ENCODE results near the gene LRRC25. TPM values are rescaled to one million over a fixed set of nuclear protein-coding genes. Genes with fewer than 3 reads are reported as not detected.

LRRC25 gene
- total RNA-seq, 1 donor from 2014 or later: not detected

GRCh38 chr19:18399008-18399407 lies 1.6 kb upstream of the LRRC25 start:
- TF ChIP-seq, protein P1, sequence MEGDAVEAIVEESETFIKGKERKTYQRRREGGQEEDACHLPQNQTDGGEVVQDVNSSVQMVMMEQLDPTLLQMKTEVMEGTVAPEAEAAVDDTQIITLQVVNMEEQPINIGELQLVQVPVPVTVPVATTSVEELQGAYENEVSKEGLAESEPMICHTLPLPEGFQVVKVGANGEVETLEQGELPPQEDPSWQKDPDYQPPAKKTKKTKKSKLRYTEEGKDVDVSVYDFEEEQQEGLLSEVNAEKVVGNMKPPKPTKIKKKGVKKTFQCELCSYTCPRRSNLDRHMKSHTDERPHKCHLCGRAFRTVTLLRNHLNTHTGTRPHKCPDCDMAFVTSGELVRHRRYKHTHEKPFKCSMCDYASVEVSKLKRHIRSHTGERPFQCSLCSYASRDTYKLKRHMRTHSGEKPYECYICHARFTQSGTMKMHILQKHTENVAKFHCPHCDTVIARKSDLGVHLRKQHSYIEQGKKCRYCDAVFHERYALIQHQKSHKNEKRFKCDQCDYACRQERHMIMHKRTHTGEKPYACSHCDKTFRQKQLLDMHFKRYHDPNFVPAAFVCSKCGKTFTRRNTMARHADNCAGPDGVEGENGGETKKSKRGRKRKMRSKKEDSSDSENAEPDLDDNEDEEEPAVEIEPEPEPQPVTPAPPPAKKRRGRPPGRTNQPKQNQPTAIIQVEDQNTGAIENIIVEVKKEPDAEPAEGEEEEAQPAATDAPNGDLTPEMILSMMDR (IDR thresholded peaks at IDR 0.05; ENCODE audit: unreplicated experiment): no peak
- Mint-ChIP-seq H3K36me3 (ENCODE audit: low read depth, unreplicated experiment) (no peaks in the 10 kb centered on the region), H3K9me3 (ENCODE audit: unreplicated experiment) (no peaks in the 10 kb centered on the region), H3K4me1 (ENCODE audit: unreplicated experiment) (peaks cover 11% of the 10 kb centered on the region), H3K27me3 (ENCODE audit: unreplicated experiment) (peaks cover 4% of the 10 kb centered on the region), H3K27ac (ENCODE audit: unreplicated experiment) (no peak overlapping the region), H3K4me3 (ENCODE audit: unreplicated experiment) (no peak overlapping the region)
- DNase-seq (ENCODE audit: low spot score): no peak

GRCh38 chr19:18396471-18397241 lies 766 bp downstream of the LRRC25 start:
- no peak overlapping the region for H3K4me3 Mint-ChIP-seq (ENCODE audit: unreplicated experiment)
- H3K9me3 Mint-ChIP-seq (ENCODE audit: unreplicated experiment): no peaks in the 10 kb centered on the region
- H3K4me1 Mint-ChIP-seq (ENCODE audit: unreplicated experiment): peaks cover 5% of the 10 kb centered on the region
- DNase-seq (ENCODE audit: low spot score): no peak
- TF ChIP-seq, protein P1 (IDR thresholded peaks at IDR 0.05; ENCODE audit: unreplicated experiment): no peak
- no peaks in the 10 kb centered on the region for H3K36me3 Mint-ChIP-seq (ENCODE audit: low read depth, unreplicated experiment)
- H3K27me3 Mint-ChIP-seq (ENCODE audit: unreplicated experiment): peaks cover 3% of the 10 kb centered on the region
- no peak overlapping the region for H3K27ac Mint-ChIP-seq (ENCODE audit: unreplicated experiment)

- TF ChIP-seq, protein P1 (IDR thresholded peaks at IDR 0.05; ENCODE audit: unreplicated experiment): no peak
- H3K27ac Mint-ChIP-seq (ENCODE audit: unreplicated experiment): no peak overlapping the region
- no peaks in the 10 kb centered on the region for H3K36me3 Mint-ChIP-seq (ENCODE audit: low read depth, unreplicated experiment)
- H3K4me1 Mint-ChIP-seq (ENCODE audit: unreplicated experiment): no peaks in the 10 kb centered on the region
- peaks cover 7% of the 10 kb centered on the region for H3K27me3 Mint-ChIP-seq (ENCODE audit: unreplicated experiment)
- H3K9me3 Mint-ChIP-seq (ENCODE audit: unreplicated experiment): no peaks in the 10 kb centered on the region
- DNase-seq (ENCODE audit: low spot score): no peak
- H3K4me3 Mint-ChIP-seq (ENCODE audit: unreplicated experiment): no peak overlapping the region
These were observed 3.6 kb downstream of the LRRC25 start for GRCh38 chr19:18393836-18394235.

- Mint-ChIP-seq H3K4me3 (ENCODE audit: unreplicated experiment) (no peak overlapping the region), H3K36me3 (ENCODE audit: low read depth, unreplicated experiment) (no peaks in the 10 kb centered on the region), H3K27ac (ENCODE audit: unreplicated experiment) (no peak overlapping the region), H3K27me3 (ENCODE audit: unreplicated experiment) (peaks cover 7% of the 10 kb centered on the region), H3K9me3 (ENCODE audit: unreplicated experiment) (no peaks in the 10 kb centered on the region), H3K4me1 (ENCODE audit: unreplicated experiment) (no peaks in the 10 kb centered on the region)
- TF ChIP-seq, protein P1 (IDR thresholded peaks at IDR 0.05; ENCODE audit: unreplicated experiment): no peak
- DNase-seq (ENCODE audit: low spot score): no peak
These were observed 4.5 kb downstream of the LRRC25 start for GRCh38 chr19:18392926-18393325.

DNA sequence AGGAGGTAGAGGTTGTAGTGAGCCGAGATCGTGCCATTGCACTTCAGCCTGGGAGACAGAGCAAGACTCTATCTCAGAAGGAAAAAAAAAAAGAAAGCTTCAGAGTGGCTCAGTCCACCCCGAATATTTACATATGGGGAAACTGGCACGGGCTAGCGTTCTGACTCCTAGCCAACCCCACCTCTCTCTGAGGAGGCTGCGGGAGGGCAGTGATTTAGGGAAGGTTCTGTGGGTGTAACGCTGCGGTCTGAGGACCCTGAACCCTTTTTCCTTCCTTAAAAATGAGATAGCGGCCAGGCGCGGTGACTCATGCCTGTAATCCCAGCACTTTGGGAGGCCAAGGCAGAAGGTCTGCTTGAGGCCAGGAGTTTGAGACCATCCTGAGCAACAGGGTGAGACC lies 5.0 kb downstream of the LRRC25 start:
- TF ChIP-seq, protein P1 (IDR thresholded peaks at IDR 0.05; ENCODE audit: unreplicated experiment): no peak

More for the DNA sequence above, 5.0 kb downstream of the LRRC25 start:
- H3K36me3 Mint-ChIP-seq (ENCODE audit: low read depth, unreplicated experiment): no peaks in the 10 kb centered on the region
- H3K27ac Mint-ChIP-seq (ENCODE audit: unreplicated experiment): no peak overlapping the region
- H3K4me3 Mint-ChIP-seq (ENCODE audit: unreplicated experiment): no peak overlapping the region
- H3K27me3 Mint-ChIP-seq (ENCODE audit: unreplicated experiment): peaks cover 7% of the 10 kb centered on the region
- no peak for DNase-seq (ENCODE audit: low spot score)
- H3K9me3 Mint-ChIP-seq (ENCODE audit: unreplicated experiment): no peaks in the 10 kb centered on the region
- H3K4me1 Mint-ChIP-seq (ENCODE audit: unreplicated experiment): no peaks in the 10 kb centered on the region
